ENCODE measurements around the gene DAAM1. TPM values are rescaled to one million over a fixed set of nuclear protein-coding genes. Genes with fewer than 3 reads are reported as not detected.

The DAAM1 gene
- total RNA-seq, 3 donors from 2014 or later (not counting 1 experiment from before 2014, with no cell fraction given): 10.9 to 31.4 (median 12.6) TPM

DNA sequence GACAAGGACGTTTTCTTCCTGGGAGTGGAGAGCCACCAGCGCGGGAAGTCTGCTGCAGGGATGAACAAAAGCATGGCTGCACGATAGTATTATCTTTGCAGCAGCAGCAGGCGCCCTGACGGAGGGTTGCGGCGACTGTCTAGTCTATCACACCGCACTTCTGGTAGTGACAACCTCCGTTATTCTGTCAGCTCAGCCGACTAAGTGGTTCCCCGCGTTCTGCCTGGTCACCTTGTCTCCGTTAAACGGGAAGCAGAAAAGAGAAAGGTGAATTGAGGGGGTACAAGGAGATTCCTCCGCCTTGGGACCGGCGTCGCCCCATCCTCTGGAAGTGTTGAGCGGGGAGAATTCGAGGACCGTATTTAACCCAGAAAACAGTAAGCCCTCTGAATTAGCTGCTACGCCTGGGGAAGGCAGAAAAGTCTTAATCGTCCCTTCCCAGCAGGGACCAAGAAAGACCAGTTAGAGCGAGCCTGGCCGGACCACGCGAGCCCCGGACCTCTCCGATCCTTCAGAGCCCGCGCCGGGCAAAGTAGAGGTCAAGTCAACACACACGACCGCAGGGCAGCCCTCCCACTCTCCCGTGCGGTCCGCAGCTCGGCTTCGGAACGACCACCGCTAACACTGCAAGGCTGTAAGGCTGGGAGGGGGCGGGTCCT is 536 bp upstream of the DAAM1 start:
- Mint-ChIP-seq H3K27me3 (ENCODE audit: low read depth in 2 of 2) (peaks cover 17 to 36% of the 10 kb centered on the region in 2 donors), H3K27ac (peak overlapping the region; percentile 89 to 96), H3K9me3 (no peaks in the 10 kb centered on the region), H3K4me3 (peak overlapping the region; percentile 98), H3K36me3 (no peaks in the 10 kb centered on the region), H3K4me1 (peaks cover 24 to 34% of the 10 kb centered on the region in 2 donors)
- ATAC-seq: peak; percentile 7 to 11 (median 9)
- intact Hi-C loops (cut with micrococcal nuclease): loop anchor here (1.0 to 10.0 kb wide), 4 partner anchors 14 to 1796 kb away; partner anchors contain the start of genes JKAMP, L3HYPDH and NAA30
- peaks cover 4% of the 10 kb centered on the region for H3K27me3 ChIP-seq (ENCODE audit: control insufficient read depth, insufficient read depth, low read length)
- no peaks in the 10 kb centered on the region for H3K9me3 ChIP-seq (ENCODE audit: control insufficient read depth, insufficient read depth, low read length)
- TF ChIP-seq, protein P1, sequence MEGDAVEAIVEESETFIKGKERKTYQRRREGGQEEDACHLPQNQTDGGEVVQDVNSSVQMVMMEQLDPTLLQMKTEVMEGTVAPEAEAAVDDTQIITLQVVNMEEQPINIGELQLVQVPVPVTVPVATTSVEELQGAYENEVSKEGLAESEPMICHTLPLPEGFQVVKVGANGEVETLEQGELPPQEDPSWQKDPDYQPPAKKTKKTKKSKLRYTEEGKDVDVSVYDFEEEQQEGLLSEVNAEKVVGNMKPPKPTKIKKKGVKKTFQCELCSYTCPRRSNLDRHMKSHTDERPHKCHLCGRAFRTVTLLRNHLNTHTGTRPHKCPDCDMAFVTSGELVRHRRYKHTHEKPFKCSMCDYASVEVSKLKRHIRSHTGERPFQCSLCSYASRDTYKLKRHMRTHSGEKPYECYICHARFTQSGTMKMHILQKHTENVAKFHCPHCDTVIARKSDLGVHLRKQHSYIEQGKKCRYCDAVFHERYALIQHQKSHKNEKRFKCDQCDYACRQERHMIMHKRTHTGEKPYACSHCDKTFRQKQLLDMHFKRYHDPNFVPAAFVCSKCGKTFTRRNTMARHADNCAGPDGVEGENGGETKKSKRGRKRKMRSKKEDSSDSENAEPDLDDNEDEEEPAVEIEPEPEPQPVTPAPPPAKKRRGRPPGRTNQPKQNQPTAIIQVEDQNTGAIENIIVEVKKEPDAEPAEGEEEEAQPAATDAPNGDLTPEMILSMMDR (IDR thresholded peaks at IDR 0.05): no peak
- peaks cover 22% of the 10 kb centered on the region for H3K4me1 ChIP-seq (ENCODE audit: control insufficient read depth, insufficient read depth, low read length)
- no peaks in the 10 kb centered on the region for H3K36me3 ChIP-seq (ENCODE audit: control insufficient read depth, insufficient read depth, low read length)
- H3K27ac ChIP-seq (ENCODE audit: low read length): peak overlapping the region; percentile 80
- 0% methylated on average over 41 of the region's 43 CpGs for WGBS (ENCODE audit: insufficient coverage)
- peak; percentile 40 to 72 for DNase-seq
- H3K4me3 ChIP-seq (ENCODE audit: low read length): peak overlapping the region; percentile 87

DNA sequence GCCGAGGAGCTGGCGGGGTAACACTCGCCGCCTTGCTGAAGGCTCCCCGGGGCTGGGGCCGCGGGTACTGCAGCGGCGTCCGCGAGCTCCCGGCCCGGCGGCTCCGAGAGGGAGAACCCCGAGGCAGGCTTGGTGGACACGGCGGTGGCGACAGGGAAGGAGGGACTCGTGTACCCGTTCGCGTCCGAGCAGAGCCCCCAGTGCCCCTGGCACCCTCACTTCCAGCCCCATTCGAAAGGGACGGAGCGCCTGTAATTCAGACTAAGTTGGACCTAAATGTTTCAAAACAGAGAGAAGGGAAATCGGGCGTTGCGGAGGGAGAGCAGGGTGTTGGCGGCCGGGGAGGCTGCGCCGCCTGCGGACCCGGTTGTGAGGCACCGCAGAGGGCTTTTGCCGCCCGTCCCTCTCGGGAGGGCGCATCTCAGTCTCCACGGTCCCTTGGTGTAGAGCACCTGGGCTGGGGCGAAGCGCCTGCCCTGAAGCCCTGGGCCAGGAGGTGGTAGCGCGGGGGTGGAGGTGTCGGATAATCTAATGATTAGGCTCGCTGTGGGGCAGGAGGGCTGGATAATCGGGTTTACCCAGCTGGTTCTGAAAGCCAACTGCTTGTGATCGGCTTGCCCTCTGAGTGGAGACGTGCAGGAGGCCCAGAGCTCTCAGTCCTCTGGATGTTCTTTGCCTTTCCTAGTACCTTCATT is 771 bp downstream of the DAAM1 start:
- H3K36me3 Mint-ChIP-seq: no peaks in the 10 kb centered on the region
- H3K9me3 Mint-ChIP-seq: no peaks in the 10 kb centered on the region
- under 1% methylated on average over 51 of the region's 51 CpGs for WGBS (ENCODE audit: insufficient coverage)
- peak overlapping the region; percentile 96 for H3K27ac ChIP-seq (ENCODE audit: low read length)
- H3K9me3 ChIP-seq (ENCODE audit: control insufficient read depth, insufficient read depth, low read length): no peaks in the 10 kb centered on the region
- peaks cover 24 to 38% of the 10 kb centered on the region in 2 donors for H3K4me1 Mint-ChIP-seq
- peaks cover 4% of the 10 kb centered on the region for H3K27me3 ChIP-seq (ENCODE audit: control insufficient read depth, insufficient read depth, low read length)
- TF ChIP-seq, protein P1 (IDR thresholded peaks at IDR 0.05): no peak
- peak overlapping the region; percentile 98 for H3K4me3 Mint-ChIP-seq
- peak overlapping the region; percentile 87 for H3K4me3 ChIP-seq (ENCODE audit: low read length)
- DNase-seq (peak; percentile 48 to 64), ATAC-seq (peak; percentile 25 to 35 (median 32))
- peak overlapping the region; percentile 89 to 96 for H3K27ac Mint-ChIP-seq
- H3K36me3 ChIP-seq (ENCODE audit: control insufficient read depth, insufficient read depth, low read length): no peaks in the 10 kb centered on the region
- intact Hi-C loops (cut with micrococcal nuclease): loop anchor here (2.0 to 10.0 kb wide), 3 partner anchors 296 to 1797 kb away; partner anchors contain the start of genes JKAMP, L3HYPDH and NAA30
- peaks cover 12 to 25% of the 10 kb centered on the region in 2 donors for H3K27me3 Mint-ChIP-seq (ENCODE audit: low read depth in 2 of 2)
- peaks cover 22% of the 10 kb centered on the region for H3K4me1 ChIP-seq (ENCODE audit: control insufficient read depth, insufficient read depth, low read length)

DNA sequence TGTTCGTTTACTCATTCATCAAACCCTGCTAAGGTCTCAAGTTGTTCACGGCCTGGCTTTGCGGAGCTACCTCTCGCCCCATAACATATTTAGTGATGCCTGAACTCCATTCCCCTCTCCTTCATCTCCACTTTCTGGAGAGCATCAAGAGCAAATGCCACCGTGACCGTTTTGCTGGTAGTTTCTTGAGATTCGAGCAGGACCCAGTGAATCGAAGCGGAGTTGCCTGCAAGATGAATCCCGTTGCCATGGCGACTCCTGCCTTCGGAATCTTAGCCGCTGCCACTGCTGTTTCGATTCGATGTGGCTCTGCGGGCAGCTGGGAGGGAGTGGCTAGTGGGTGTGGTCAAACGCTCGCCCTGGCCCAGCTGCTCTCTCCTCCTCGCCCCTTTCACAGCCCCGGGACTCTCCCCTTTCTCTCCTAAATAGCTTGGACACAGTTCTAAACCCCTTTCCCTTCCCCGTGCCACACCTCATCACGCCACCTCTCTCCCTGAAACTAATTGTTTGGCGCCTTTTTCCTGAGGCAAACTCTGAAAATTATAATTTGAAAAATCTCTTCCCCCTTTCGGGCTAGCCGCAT is 1.4 kb downstream of the DAAM1 start:
- no peaks in the 10 kb centered on the region for H3K36me3 ChIP-seq (ENCODE audit: control insufficient read depth, insufficient read depth, low read length)
- TF ChIP-seq, protein P1 (IDR thresholded peaks at IDR 0.05): no peak
- H3K27ac Mint-ChIP-seq: peak overlapping the region; percentile 89 to 96
- DNase-seq (peak; percentile 64 to 86), ATAC-seq (peak in 1 of 3 donors; percentile 11)
- H3K4me1 ChIP-seq (ENCODE audit: control insufficient read depth, insufficient read depth, low read length): peaks cover 22% of the 10 kb centered on the region
- intact Hi-C loops (cut with micrococcal nuclease): loop anchor here (2.0 to 10.0 kb wide), 3 partner anchors 295 to 1798 kb away; partner anchors contain the start of genes JKAMP, L3HYPDH and NAA30
- peaks cover 7 to 19% of the 10 kb centered on the region in 2 donors for H3K27me3 Mint-ChIP-seq (ENCODE audit: low read depth in 2 of 2)
- H3K9me3 ChIP-seq (ENCODE audit: control insufficient read depth, insufficient read depth, low read length): no peaks in the 10 kb centered on the region
- peak overlapping the region; percentile 98 for H3K4me3 Mint-ChIP-seq
- H3K36me3 Mint-ChIP-seq: no peaks in the 10 kb centered on the region
- peak overlapping the region; percentile 87 for H3K4me3 ChIP-seq (ENCODE audit: low read length)
- no peaks in the 10 kb centered on the region for H3K9me3 Mint-ChIP-seq
- 2% methylated on average over 24 of the region's 25 CpGs for WGBS (ENCODE audit: insufficient coverage)
- peaks cover 4% of the 10 kb centered on the region for H3K27me3 ChIP-seq (ENCODE audit: control insufficient read depth, insufficient read depth, low read length)
- peaks cover 24 to 38% of the 10 kb centered on the region in 2 donors for H3K4me1 Mint-ChIP-seq
- H3K27ac ChIP-seq (ENCODE audit: low read length): peak overlapping the region; percentile 96

Data from natural killer cell (primary cell).